ENCODE results near the gene TEAD1.
"Not testable (repeated sequence)": the region's sequence is repeated elsewhere in the genome, so short reads cannot be mapped to it uniquely, and the experiment has no call there.

The TEAD1 gene

GRCh38 chr11:12859872-12860657 is 185.8 kb downstream of the TEAD1 start:
- DNase-seq (ENCODE audit: low read depth in 1 of 2, low spot score in 1 of 2), result no peak

- no peak for DNase-seq (ENCODE audit: low read depth in 1 of 2, low spot score in 1 of 2)
Observed at GRCh38 chr11:12860827-12861226, 186.6 kb downstream of the TEAD1 start.

GRCh38 chr11:12862696-12863469 is 188.7 kb downstream of the TEAD1 start:
- DNase-seq (ENCODE audit: low read depth in 1 of 2, low spot score in 1 of 2), result no peak

GRCh38 chr11:12863605-12864121 is 189.4 kb downstream of the TEAD1 start:
- no peak for DNase-seq (ENCODE audit: low read depth in 1 of 2, low spot score in 1 of 2)

GRCh38 chr11:12864316-12865156 is 190.3 kb downstream of the TEAD1 start:
- DNase-seq (ENCODE audit: low read depth in 1 of 2, low spot score in 1 of 2), result no peak

GRCh38 chr11:12865863-12866595 is 191.8 kb downstream of the TEAD1 start:
- no peak for DNase-seq (ENCODE audit: low read depth in 1 of 2, low spot score in 1 of 2)

GRCh38 chr11:12867531-12867930 is 193.3 kb downstream of the TEAD1 start:
- no peak for DNase-seq (ENCODE audit: low read depth in 1 of 2, low spot score in 1 of 2)

GRCh38 chr11:12868315-12869073 is 194.3 kb downstream of the TEAD1 start:
- no peak for DNase-seq (ENCODE audit: low read depth in 1 of 2, low spot score in 1 of 2)

GRCh38 chr11:12871241-12871640 is 197.0 kb downstream of the TEAD1 start:
- DNase-seq (ENCODE audit: low read depth in 1 of 2, low spot score in 1 of 2), result no peak

- DNase-seq (ENCODE audit: low read depth in 1 of 2, low spot score in 1 of 2), result no peak
Observed at GRCh38 chr11:12871788-12872321, 197.6 kb downstream of the TEAD1 start.

- no peak for DNase-seq (ENCODE audit: low read depth in 1 of 2, low spot score in 1 of 2)
Observed at GRCh38 chr11:12876340-12876739, 202.1 kb downstream of the TEAD1 start.

GRCh38 chr11:12876988-12877387 is 202.8 kb downstream of the TEAD1 start:
- DNase-seq (ENCODE audit: low read depth in 1 of 2, low spot score in 1 of 2), result no peak

- not testable (repeated sequence) for DNase-seq (ENCODE audit: low read depth in 1 of 2, low spot score in 1 of 2)
Observed at GRCh38 chr11:12877508-12877907, 203.3 kb downstream of the TEAD1 start.

- DNase-seq (ENCODE audit: low read depth in 1 of 2, low spot score in 1 of 2), result no peak
Observed at GRCh38 chr11:12880327-12880726, 206.1 kb downstream of the TEAD1 start.

GRCh38 chr11:12882670-12883069 is 208.4 kb downstream of the TEAD1 start:
- no peak for DNase-seq (ENCODE audit: low read depth in 1 of 2, low spot score in 1 of 2)

GRCh38 chr11:12884751-12885318 is 210.6 kb downstream of the TEAD1 start:
- no peak for DNase-seq (ENCODE audit: low read depth in 1 of 2, low spot score in 1 of 2)

GRCh38 chr11:12885717-12886239 is 211.6 kb downstream of the TEAD1 start:
- DNase-seq (ENCODE audit: low read depth in 1 of 2, low spot score in 1 of 2), result no peak

GRCh38 chr11:12886508-12886907 is 212.3 kb downstream of the TEAD1 start:
- no peak for DNase-seq (ENCODE audit: low read depth in 1 of 2, low spot score in 1 of 2)
